Measurements from ENCODE around the gene IGF1.
"Not testable (repeated sequence)": the region's sequence is repeated elsewhere in the genome, so short reads cannot be mapped to it uniquely, and the experiment has no call there.

IGF1 gene

GRCh38 chr12:102369876-102370275, 110.5 kb downstream of the IGF1 start:
- no peaks in the 10 kb centered on the region for H3K4me1 ChIP-seq (ENCODE audit: control insufficient read depth in 1 of 2, insufficient read depth in 2 of 2, low read length in 2 of 2)
- no peaks in the 10 kb centered on the region for H3K9me3 ChIP-seq (ENCODE audit: control insufficient read depth in 1 of 2, low read length in 2 of 2)
- H3K36me3 ChIP-seq (ENCODE audit: control insufficient read depth in 1 of 2, insufficient read depth in 2 of 2, low read length in 2 of 2): no peaks in the 10 kb centered on the region
- no peaks in the 10 kb centered on the region for H3K27me3 ChIP-seq (ENCODE audit: low read depth, low read length)
- no peak overlapping the region for H3K4me3 ChIP-seq (ENCODE audit: low read depth in 1 of 2, low read length in 2 of 2)
- no peak overlapping the region for H3K27ac ChIP-seq (ENCODE audit: low read length)

GRCh38 chr12:102365365-102365764, 115.0 kb downstream of the IGF1 start:
- H3K36me3 ChIP-seq (ENCODE audit: control insufficient read depth in 1 of 2, insufficient read depth in 2 of 2, low read length in 2 of 2): no peaks in the 10 kb centered on the region
- H3K4me1 ChIP-seq (ENCODE audit: control insufficient read depth in 1 of 2, insufficient read depth in 2 of 2, low read length in 2 of 2): no peaks in the 10 kb centered on the region
- no peak overlapping the region for H3K4me3 ChIP-seq (ENCODE audit: low read depth in 1 of 2, low read length in 2 of 2)
- H3K9me3 ChIP-seq (ENCODE audit: control insufficient read depth in 1 of 2, low read length in 2 of 2): no peaks in the 10 kb centered on the region
- no peaks in the 10 kb centered on the region for H3K27me3 ChIP-seq (ENCODE audit: low read depth, low read length)
- H3K27ac ChIP-seq (ENCODE audit: low read length): no peak overlapping the region

- H3K36me3 ChIP-seq (ENCODE audit: control insufficient read depth in 1 of 2, insufficient read depth in 2 of 2, low read length in 2 of 2): no peaks in the 10 kb centered on the region
- no peaks in the 10 kb centered on the region for H3K4me1 ChIP-seq (ENCODE audit: control insufficient read depth in 1 of 2, insufficient read depth in 2 of 2, low read length in 2 of 2)
- no peaks in the 10 kb centered on the region for H3K27me3 ChIP-seq (ENCODE audit: low read depth, low read length)
- no peak overlapping the region for H3K27ac ChIP-seq (ENCODE audit: low read length)
- H3K9me3 ChIP-seq (ENCODE audit: control insufficient read depth in 1 of 2, low read length in 2 of 2): no peaks in the 10 kb centered on the region
- H3K4me3 ChIP-seq (ENCODE audit: low read depth in 1 of 2, low read length in 2 of 2): no peak overlapping the region
Measured at GRCh38 chr12:102364709-102365108, 115.7 kb downstream of the IGF1 start.

- Histone ChIP-seq H3K9me3 (ENCODE audit: control insufficient read depth in 1 of 2, low read length in 2 of 2) (no peaks in the 10 kb centered on the region), H3K27ac (ENCODE audit: low read length) (no peak overlapping the region), H3K4me3 (ENCODE audit: low read depth in 1 of 2, low read length in 2 of 2) (no peak overlapping the region)
Measured at GRCh38 chr12:102356690-102357089, 123.7 kb downstream of the IGF1 start.

GRCh38 chr12:102354281-102354680, 126.1 kb downstream of the IGF1 start:
- H3K4me1 ChIP-seq (ENCODE audit: control insufficient read depth in 1 of 2, insufficient read depth in 2 of 2, low read length in 2 of 2); H3K36me3 ChIP-seq (ENCODE audit: control insufficient read depth in 1 of 2, insufficient read depth in 2 of 2, low read length in 2 of 2); H3K4me3 ChIP-seq (ENCODE audit: low read depth in 1 of 2, low read length in 2 of 2); H3K27me3 ChIP-seq (ENCODE audit: low read depth, low read length); H3K27ac ChIP-seq (ENCODE audit: low read length); H3K9me3 ChIP-seq (ENCODE audit: control insufficient read depth in 1 of 2, low read length in 2 of 2): not testable (repeated sequence)

More at GRCh38 chr12:102356690-102357089, 123.7 kb downstream of the IGF1 start:
- Histone ChIP-seq H3K4me1 (ENCODE audit: control insufficient read depth in 1 of 2, insufficient read depth in 2 of 2, low read length in 2 of 2) (no peaks in the 10 kb centered on the region), H3K36me3 (ENCODE audit: control insufficient read depth in 1 of 2, insufficient read depth in 2 of 2, low read length in 2 of 2) (no peaks in the 10 kb centered on the region), H3K27me3 (ENCODE audit: low read depth, low read length) (no peaks in the 10 kb centered on the region)

GRCh38 chr12:102351322-102351721, 129.0 kb downstream of the IGF1 start:
- H3K4me1 ChIP-seq (ENCODE audit: control insufficient read depth in 1 of 2, insufficient read depth in 2 of 2, low read length in 2 of 2): no peaks in the 10 kb centered on the region
- H3K36me3 ChIP-seq (ENCODE audit: control insufficient read depth in 1 of 2, insufficient read depth in 2 of 2, low read length in 2 of 2): no peaks in the 10 kb centered on the region
- no peak overlapping the region for H3K27ac ChIP-seq (ENCODE audit: low read length)
- no peak overlapping the region for H3K4me3 ChIP-seq (ENCODE audit: low read depth in 1 of 2, low read length in 2 of 2)
- no peaks in the 10 kb centered on the region for H3K9me3 ChIP-seq (ENCODE audit: control insufficient read depth in 1 of 2, low read length in 2 of 2)
- H3K27me3 ChIP-seq (ENCODE audit: low read depth, low read length): no peaks in the 10 kb centered on the region

- Histone ChIP-seq H3K27ac (ENCODE audit: low read length) (no peak overlapping the region), H3K36me3 (ENCODE audit: control insufficient read depth in 1 of 2, insufficient read depth in 2 of 2, low read length in 2 of 2) (no peaks in the 10 kb centered on the region), H3K27me3 (ENCODE audit: low read depth, low read length) (no peaks in the 10 kb centered on the region), H3K9me3 (ENCODE audit: control insufficient read depth in 1 of 2, low read length in 2 of 2) (no peaks in the 10 kb centered on the region), H3K4me1 (ENCODE audit: control insufficient read depth in 1 of 2, insufficient read depth in 2 of 2, low read length in 2 of 2) (no peaks in the 10 kb centered on the region), H3K4me3 (ENCODE audit: low read depth in 1 of 2, low read length in 2 of 2) (no peak overlapping the region)
Measured at GRCh38 chr12:102350070-102350469, 130.3 kb downstream of the IGF1 start.

- Histone ChIP-seq H3K36me3 (ENCODE audit: control insufficient read depth in 1 of 2, insufficient read depth in 2 of 2, low read length in 2 of 2) (no peaks in the 10 kb centered on the region), H3K4me1 (ENCODE audit: control insufficient read depth in 1 of 2, insufficient read depth in 2 of 2, low read length in 2 of 2) (no peaks in the 10 kb centered on the region), H3K27me3 (ENCODE audit: low read depth, low read length) (no peaks in the 10 kb centered on the region), H3K27ac (ENCODE audit: low read length) (no peak overlapping the region), H3K4me3 (ENCODE audit: low read depth in 1 of 2, low read length in 2 of 2) (no peak overlapping the region), H3K9me3 (ENCODE audit: control insufficient read depth in 1 of 2, low read length in 2 of 2) (no peaks in the 10 kb centered on the region)
Measured at GRCh38 chr12:102349079-102349478, 131.3 kb downstream of the IGF1 start.

- Histone ChIP-seq H3K9me3 (ENCODE audit: control insufficient read depth in 1 of 2, low read length in 2 of 2) (no peaks in the 10 kb centered on the region), H3K4me3 (ENCODE audit: low read depth in 1 of 2, low read length in 2 of 2) (no peak overlapping the region), H3K27ac (ENCODE audit: low read length) (no peak overlapping the region), H3K27me3 (ENCODE audit: low read depth, low read length) (no peaks in the 10 kb centered on the region), H3K36me3 (ENCODE audit: control insufficient read depth in 1 of 2, insufficient read depth in 2 of 2, low read length in 2 of 2) (no peaks in the 10 kb centered on the region), H3K4me1 (ENCODE audit: control insufficient read depth in 1 of 2, insufficient read depth in 2 of 2, low read length in 2 of 2) (no peaks in the 10 kb centered on the region)
Measured at GRCh38 chr12:102347811-102348210, 132.6 kb downstream of the IGF1 start.
